NCI-H2081 (cell line): Measurements from ENCODE around the gene RABEP1.
"Not testable (repeated sequence)": the region's sequence is repeated elsewhere in the genome, so short reads cannot be mapped to it uniquely, and the experiment has no call there.

ENCODE experiments used
- DNase-seq, 2 experiments: peaks; one replicate each; lab custom pipeline; 2025; lab: John Stamatoyannopoulos, UW

RABEP1 gene

GRCh38 chr17:5422505-5422904 is 140.4 kb downstream of the RABEP1 start:
- DNase-seq, result no peak

- no peak for DNase-seq
Measured at GRCh38 chr17:5424909-5425308, 142.8 kb downstream of the RABEP1 start.

- no peak for DNase-seq
Measured at GRCh38 chr17:5425826-5426225, 143.7 kb downstream of the RABEP1 start.

GRCh38 chr17:5429191-5429887 is 147.3 kb downstream of the RABEP1 start:
- DNase-seq, result peak in 1 of 2 experiments; percentile 34

- no peak for DNase-seq
Measured at GRCh38 chr17:5430413-5430999, 148.4 kb downstream of the RABEP1 start.

- DNase-seq, result not testable (repeated sequence)
Measured at GRCh38 chr17:5431234-5431633, 149.2 kb downstream of the RABEP1 start.

- no peak for DNase-seq
Measured at GRCh38 chr17:5431949-5432556, 150.0 kb downstream of the RABEP1 start.

- no peak for DNase-seq
Measured at GRCh38 chr17:5434984-5435383, 152.9 kb downstream of the RABEP1 start.
